NT2/D1 (cell line): Measurements from ENCODE around the gene TNFRSF8.

ENCODE experiments used
- DNase-seq: peaks from one replicate; pipeline ENCODE4 v3.0.0-alpha.2; 2011; ENCODE audit warnings: low read depth, low spot score
- H3K27me3 ChIP-seq: 2 replicates; pipeline ENCODE4 v1.6.0; 2011; ENCODE audit warnings: mild to moderate bottlenecking; ENCODE audit not compliant: insufficient read length, insufficient read depth
- H3K36me3 ChIP-seq: 2 replicates; pipeline ENCODE4 v1.6.1; 2011; ENCODE audit warnings: mild to moderate bottlenecking, low read length, mixed read lengths; ENCODE audit not compliant: insufficient read depth, insufficient read length
- H3K4me1 ChIP-seq: 2 replicates; pipeline ENCODE4 v1.5.1; 2011; ENCODE audit not compliant: insufficient read depth, insufficient read length
- H3K4me3 ChIP-seq: 2 replicates; pipeline ENCODE4 v1.5.1; 2011; ENCODE audit warnings: low read depth; ENCODE audit not compliant: insufficient read length
- H3K9ac ChIP-seq: 2 replicates; pipeline ENCODE4 v1.6.0; 2011; ENCODE audit warnings: low read depth; ENCODE audit not compliant: insufficient read length
- H3K9me3 ChIP-seq: 2 replicates; pipeline ENCODE4 v1.5.1; 2011; ENCODE audit warnings: mild to moderate bottlenecking, low read length; ENCODE audit not compliant: insufficient read depth
- SUZ12 ChIP-seq: IDR thresholded peaks from 2 replicates; pipeline ENCODE4 v1.6.1; 2011; ENCODE audit not compliant: insufficient read length, insufficient read depth; ENCODE audit errors: extremely low read depth
- YY1 ChIP-seq: IDR thresholded peaks from 2 replicates; pipeline ENCODE4 v1.6.1; 2011; ENCODE audit not compliant: insufficient read length, insufficient read depth
- ZNF274 ChIP-seq: IDR thresholded peaks from 2 replicates; pipeline ENCODE4 v1.6.1; 2011; ENCODE audit warnings: mild to moderate bottlenecking, low read depth, low read length

The TNFRSF8 gene

GRCh38 chr1:12177156-12177998, 114.3 kb downstream of the TNFRSF8 start:
- H3K4me1 ChIP-seq, result peaks cover 32% of the 10 kb centered on the region
- no peak overlapping the region for H3K4me3 ChIP-seq
- DNase-seq, result no peak

GRCh38 chr1:12177999-12178441, 114.9 kb downstream of the TNFRSF8 start:
- peaks cover 32% of the 10 kb centered on the region for H3K4me1 ChIP-seq
- H3K27me3 ChIP-seq, result no peaks in the 10 kb centered on the region
- H3K9me3 ChIP-seq, result no peaks in the 10 kb centered on the region
- TF ChIP-seq SUZ12 (no peak), YY1 (no peak), ZNF274 (no peak)
- no peaks in the 10 kb centered on the region for H3K36me3 ChIP-seq
- no peak overlapping the region for H3K9ac ChIP-seq
- no peak for DNase-seq
- no peak overlapping the region for H3K4me3 ChIP-seq

More at GRCh38 chr1:12177156-12177998, 114.3 kb downstream of the TNFRSF8 start:
- no peak for TF ChIP-seq YY1
- no peak for TF ChIP-seq ZNF274
- no peak for TF ChIP-seq SUZ12
- Histone ChIP-seq H3K9ac (no peak overlapping the region), H3K9me3 (no peaks in the 10 kb centered on the region), H3K36me3 (no peaks in the 10 kb centered on the region), H3K27me3 (no peaks in the 10 kb centered on the region)

- H3K36me3 ChIP-seq, result no peaks in the 10 kb centered on the region
- TF ChIP-seq ZNF274 (no peak), YY1 (no peak), SUZ12 (no peak)
- H3K4me3 ChIP-seq, result no peak overlapping the region
- no peaks in the 10 kb centered on the region for H3K27me3 ChIP-seq
- H3K9me3 ChIP-seq, result no peaks in the 10 kb centered on the region
- DNase-seq, result no peak
- no peak overlapping the region for H3K9ac ChIP-seq
- peaks cover 32% of the 10 kb centered on the region for H3K4me1 ChIP-seq
Observed at GRCh38 chr1:12178511-12178910, 115.4 kb downstream of the TNFRSF8 start.

GRCh38 chr1:12179111-12179519, 116.0 kb downstream of the TNFRSF8 start:
- H3K27me3 ChIP-seq, result no peaks in the 10 kb centered on the region
- no peaks in the 10 kb centered on the region for H3K9me3 ChIP-seq
- no peak overlapping the region for H3K4me3 ChIP-seq
- peaks cover 32% of the 10 kb centered on the region for H3K4me1 ChIP-seq
- no peak overlapping the region for H3K9ac ChIP-seq
- DNase-seq, result no peak
- TF ChIP-seq ZNF274 (no peak), SUZ12 (no peak), YY1 (no peak)
- no peaks in the 10 kb centered on the region for H3K36me3 ChIP-seq

- Histone ChIP-seq H3K9me3 (peaks cover 4% of the 10 kb centered on the region; the same call in 1 of the 2 replicates), H3K9ac (no peak overlapping the region), H3K36me3 (no peaks in the 10 kb centered on the region), H3K4me1 (peaks cover 33% of the 10 kb centered on the region), H3K4me3 (no peak overlapping the region), H3K27me3 (no peaks in the 10 kb centered on the region)
- DNase-seq, result no peak
- TF ChIP-seq ZNF274 (no peak), YY1 (no peak), SUZ12 (no peak)
Observed at GRCh38 chr1:12179676-12180075, 116.6 kb downstream of the TNFRSF8 start.

- peaks cover 10% of the 10 kb centered on the region; the same call in 1 of the 2 replicates for H3K9me3 ChIP-seq
- TF ChIP-seq SUZ12 (no peak), ZNF274 (no peak), YY1 (no peak)
- H3K36me3 ChIP-seq, result no peaks in the 10 kb centered on the region
- H3K4me3 ChIP-seq, result no peak overlapping the region
- DNase-seq, result no peak
- peaks cover 37% of the 10 kb centered on the region for H3K4me1 ChIP-seq
- no peak overlapping the region for H3K9ac ChIP-seq
- no peaks in the 10 kb centered on the region for H3K27me3 ChIP-seq
Observed at GRCh38 chr1:12180315-12180714, 117.2 kb downstream of the TNFRSF8 start.

- Histone ChIP-seq H3K9me3 (peaks cover 16% of the 10 kb centered on the region; the same call in 1 of the 2 replicates), H3K9ac (no peak overlapping the region), H3K4me1 (peaks cover 34% of the 10 kb centered on the region), H3K36me3 (no peaks in the 10 kb centered on the region), H3K4me3 (no peak overlapping the region), H3K27me3 (no peaks in the 10 kb centered on the region)
- TF ChIP-seq ZNF274, result no peak
- TF ChIP-seq SUZ12, result no peak
- TF ChIP-seq YY1, result no peak
- no peak for DNase-seq
Observed at GRCh38 chr1:12180903-12181302, 117.8 kb downstream of the TNFRSF8 start.
